HCT116 (cell line): ENCODE measurements around the gene LPIN1. TPM values are rescaled to one million over a fixed set of nuclear protein-coding genes. Genes with fewer than 3 reads are reported as not detected.

Experiments used
- ATAC-seq: fragments of 200-7000 bp; cut with Tn5 transposase; 2 replicates; pipeline ENCODE4 v1.9.1; 2020; ENCODE audit warnings: mild to moderate bottlenecking, moderate library complexity
- BruUV-seq: library from RNA; stranded (reverse); fragments of 400-500 nt; replicated peaks from 2 replicates; lab custom pipeline; 2021; lab: Mats Ljungman, UMichigan
- CTCF ChIA-PET: fragments of 300-600 bp; sonication (Branson Sonifier 250); formaldehyde crosslinking; loops from one replicate; lab custom pipeline; 2021; ENCODE audit warnings: antibody characterized with exemption; lab: Charles Lee
- POLR2A ChIA-PET: fragments of 300-600, 350-600 bp; sonication (Branson Sonifier 250); formaldehyde crosslinking; loops from one replicate; lab custom pipeline; 2021; ENCODE audit warnings: antibody characterized with exemption; lab: Charles Lee
- RAD21 ChIA-PET, 2 experiments: fragments of 300-600 bp; sonication (Branson Sonifier 250); formaldehyde crosslinking; loops; one replicate each; lab custom pipeline; 2023; ENCODE audit warnings: low total read pairs in 2 of 2; ENCODE audit not compliant: uncharacterized antibody in 2 of 2, unreplicated experiment in 2 of 2, low non-redundant PET in 1 of 2; lab: Charles Lee
- DNase-seq: peaks from one replicate; pipeline ENCODE4 v3.0.0-alpha.2; 2010; ENCODE audit warnings: low read depth, low spot score
- H2AFZ ChIP-seq: fragments of 200-600 bp; shearing (Covaris generic), sonication (generic); 2 replicates; pipeline ENCODE4 v1.6.1; 2017; ENCODE audit warnings: low read depth, mixed run types, mixed read lengths, antibody characterized with exemption, low read length; ENCODE audit not compliant: poor library complexity, severe bottlenecking
- H3K27ac ChIP-seq: 2 replicates; pipeline ENCODE4 v1.5.1; 2012; ENCODE audit warnings: low read depth, low read length
- H3K27me3 ChIP-seq: fragments of 200-600 bp; sonication (generic); 2 replicates; pipeline ENCODE4 v1.6.1; 2016; ENCODE audit warnings: mixed run types, low read length, mixed read lengths; ENCODE audit not compliant: insufficient read depth
- H3K36me3 ChIP-seq, 2 experiments: fragments of 200-500 bp in 1 of 2; fragments of 200-600 bp in 1 of 2; sonication (Bioruptor generic) in 1 of 2; sonication (generic) in 1 of 2; 2 replicates each; pipeline versions ENCODE4 v1.5.1 to v1.6.1; 2014 to 2016; ENCODE audit warnings: low read length in 2 of 2, inconsistent platforms in 1 of 2, mixed read lengths in 1 of 2, mixed run types in 1 of 2; ENCODE audit not compliant: insufficient read depth in 2 of 2, control insufficient read depth in 1 of 2
- H3K4me1 ChIP-seq, 2 experiments: fragments of 200-600 bp in 1 of 2; sonication (generic) in 1 of 2; 2 replicates each; pipeline versions ENCODE4 v1.5.1 to v1.6.1; 2012 to 2017; ENCODE audit warnings: low read length in 2 of 2, inconsistent platforms in 1 of 2, mild to moderate bottlenecking in 1 of 2, mixed read lengths in 1 of 2, mixed run types in 1 of 2, moderate library complexity in 1 of 2; ENCODE audit not compliant: insufficient read depth in 2 of 2, control insufficient read depth in 1 of 2
- H3K4me2 ChIP-seq: fragments of 200-600 bp; sonication (generic); 2 replicates; pipeline ENCODE4 v1.6.1; 2017; ENCODE audit warnings: mixed run types, low read length, mixed read lengths
- H3K4me3 ChIP-seq, 2 experiments: fragments of 200-600 bp in 1 of 2; sonication (generic) in 1 of 2; replicated peaks in 1 of 2; 2 replicates each; pipeline ENCODE4 v1.5.1; 2011 to 2016; ENCODE audit warnings: low read length in 2 of 2, control low read depth in 1 of 2, low read depth in 1 of 2, mild to moderate bottlenecking in 1 of 2, mixed read lengths in 1 of 2, mixed run types in 1 of 2
- H3K79me2 ChIP-seq: fragments of 200-600 bp; sonication (generic); 2 replicates; pipeline ENCODE4 v1.6.1; 2017; ENCODE audit warnings: mild to moderate bottlenecking, mixed run types, low read length, moderate library complexity, mixed read lengths; ENCODE audit not compliant: insufficient read depth
- H3K9ac ChIP-seq: fragments of 200-600 bp; sonication (generic); 2 replicates; pipeline ENCODE4 v1.6.1; 2016; ENCODE audit warnings: low read length, mixed read lengths
- H3K9me2 ChIP-seq: fragments of 200-600 bp; sonication (generic), shearing (Covaris generic); 2 replicates; pipeline ENCODE4 v1.6.1; 2017; ENCODE audit warnings: mixed run types, mild to moderate bottlenecking, moderate library complexity; ENCODE audit not compliant: insufficient read depth
- H3K9me3 ChIP-seq, 2 experiments: fragments of 200-500 bp in 1 of 2; fragments of 200-600 bp in 1 of 2; sonication (Bioruptor generic) in 1 of 2; sonication (generic) in 1 of 2; 2 replicates each; pipeline ENCODE4 v1.6.1; 2014 to 2017; ENCODE audit warnings: low read length in 2 of 2, mixed read lengths in 2 of 2, inconsistent platforms in 1 of 2, low read depth in 1 of 2, mild to moderate bottlenecking in 1 of 2, mixed run types in 1 of 2, moderate library complexity in 1 of 2; ENCODE audit not compliant: control insufficient read depth in 1 of 2, insufficient read depth in 1 of 2
- H4K20me1 ChIP-seq: fragments of 200-600 bp; sonication (generic), shearing (Covaris generic); 2 replicates; pipeline ENCODE4 v1.6.1; 2017; ENCODE audit warnings: mixed run types, mild to moderate bottlenecking, moderate library complexity; ENCODE audit not compliant: insufficient read depth
- EZH2 ChIP-seq: fragments of 200-600 bp; sonication (generic); IDR thresholded peaks from 2 replicates; pipeline ENCODE4 v1.6.1; 2017; ENCODE audit warnings: antibody characterized with exemption, mixed run types
- JUND ChIP-seq: IDR thresholded peaks from 2 replicates; pipeline ENCODE4 v1.6.1; 2012
- POLR2A ChIP-seq: IDR thresholded peaks from 2 replicates; pipeline ENCODE4 v1.7.0; 2011; ENCODE audit warnings: borderline replicate concordance; ENCODE audit not compliant: insufficient read depth, insufficient read length; ENCODE audit errors: extremely low read depth
- POLR2AphosphoS5 ChIP-seq: IDR thresholded peaks from 2 replicates; pipeline ENCODE4 v1.6.1; 2011; ENCODE audit warnings: mild to moderate bottlenecking, low read depth, low read length, moderate library complexity
- SP1 ChIP-seq: IDR thresholded peaks from 2 replicates; pipeline ENCODE4 v1.6.1; 2012; ENCODE audit warnings: low read depth
- YY1 ChIP-seq: IDR thresholded peaks from 2 replicates; pipeline ENCODE4 v1.6.1; 2011; ENCODE audit warnings: low read length, low read depth, moderate library complexity, mild to moderate bottlenecking; ENCODE audit not compliant: insufficient replicate concordance; ENCODE audit errors: extremely low read depth
- ZFX ChIP-seq: fragments of 450-650 bp; IDR thresholded peaks from 2 replicates; pipeline ENCODE4 v1.6.1; 2017
- ZNF274 ChIP-seq: fragments of 200-500 bp; sonication (Bioruptor generic); IDR thresholded peaks from 2 replicates; pipeline ENCODE4 v1.6.1; 2014; ENCODE audit warnings: mild to moderate bottlenecking, low read depth, low read length, inconsistent platforms
- intact Hi-C: fragments of 100-400 bp; cut with micrococcal nuclease; formaldehyde crosslinking; loops from 2 replicates; pipeline ENCODE4 v1.10.0; 2022
- total RNA-seq: library from RNA; stranded (reverse); gene quantifications from one replicate; pipeline ENCODE4 v1.2.1, GENCODE V29; 2021; ENCODE audit not compliant: unreplicated experiment
- TF ChIP-seq, protein P1 (sequence below), 3 experiments: fragments of 200-600 bp in 1 of 3; sonication (generic) in 1 of 3; IDR thresholded peaks in 2 of 3; conservative IDR thresholded peaks in 1 of 3; 2 replicates each; pipeline ENCODE4 v1.5.1; 2012 to 2017; ENCODE audit warnings: low read depth in 2 of 3, low read length in 2 of 3, antibody characterized with exemption in 1 of 3, borderline replicate concordance in 1 of 3, control low read depth in 1 of 3, mild to moderate bottlenecking in 1 of 3, mixed read lengths in 1 of 3, mixed run types in 1 of 3, moderate library complexity in 1 of 3; ENCODE audit not compliant: insufficient read depth in 1 of 3
- TF ChIP-seq, protein P2 (sequence below): IDR thresholded peaks from 2 replicates; pipeline ENCODE4 v1.6.1; 2011; ENCODE audit warnings: mild to moderate bottlenecking, low read length, moderate library complexity; ENCODE audit not compliant: insufficient replicate concordance; ENCODE audit errors: extremely low read depth
- TF ChIP-seq, protein P3 (sequence below): IDR thresholded peaks from 2 replicates; pipeline ENCODE4 v1.6.1; 2012
- TF ChIP-seq, protein P4 (sequence below): IDR thresholded peaks from 2 replicates; pipeline ENCODE4 v1.6.1; 2012
- TF ChIP-seq, protein P5 (sequence below): IDR thresholded peaks from 2 replicates; pipeline ENCODE4 v1.6.1; 2012; ENCODE audit warnings: low read depth

The LPIN1 gene
- total RNA-seq, 1 experiment from 2014 or later = 16.7 TPM

DNA sequence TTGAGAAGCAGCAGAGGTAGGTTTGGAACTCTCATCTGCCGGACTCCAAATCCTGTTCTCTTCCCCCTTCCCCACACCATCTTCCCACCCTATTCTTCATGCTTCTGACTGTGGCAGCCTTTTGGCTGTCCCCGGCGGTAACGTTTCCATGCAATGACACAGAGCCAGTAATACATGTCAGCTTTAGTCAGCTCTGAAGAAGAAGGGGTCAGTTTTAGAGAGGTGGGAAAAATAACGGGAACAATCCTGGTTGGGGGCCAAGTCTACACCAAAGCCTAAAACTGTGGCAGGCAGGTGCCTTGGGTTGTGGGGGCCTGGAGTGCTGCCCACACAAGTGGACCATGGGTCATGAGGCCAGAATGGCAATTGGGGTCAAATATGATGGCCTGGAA, 106.8 kb downstream of the LPIN1 start:
- DNase-seq (no peak), ATAC-seq (no peak)
- intact Hi-C loops = no loop called here
- POLR2A ChIA-PET = no interaction called here
- no peak overlapping the region for H3K4me3 ChIP-seq
- H3K36me3 ChIP-seq = no peaks in the 10 kb centered on the region
- H2AFZ ChIP-seq = no peak overlapping the region
- H3K9me2 ChIP-seq = no peaks in the 10 kb centered on the region
- H3K9me3 ChIP-seq = peaks cover 0 to 1% of the 10 kb centered on the region in 2 experiments; a peak in 1 of 4 replicates
- RAD21 ChIA-PET = no interaction called here
- CTCF ChIA-PET = no interaction called here
- TF ChIP-seq, protein P1, sequence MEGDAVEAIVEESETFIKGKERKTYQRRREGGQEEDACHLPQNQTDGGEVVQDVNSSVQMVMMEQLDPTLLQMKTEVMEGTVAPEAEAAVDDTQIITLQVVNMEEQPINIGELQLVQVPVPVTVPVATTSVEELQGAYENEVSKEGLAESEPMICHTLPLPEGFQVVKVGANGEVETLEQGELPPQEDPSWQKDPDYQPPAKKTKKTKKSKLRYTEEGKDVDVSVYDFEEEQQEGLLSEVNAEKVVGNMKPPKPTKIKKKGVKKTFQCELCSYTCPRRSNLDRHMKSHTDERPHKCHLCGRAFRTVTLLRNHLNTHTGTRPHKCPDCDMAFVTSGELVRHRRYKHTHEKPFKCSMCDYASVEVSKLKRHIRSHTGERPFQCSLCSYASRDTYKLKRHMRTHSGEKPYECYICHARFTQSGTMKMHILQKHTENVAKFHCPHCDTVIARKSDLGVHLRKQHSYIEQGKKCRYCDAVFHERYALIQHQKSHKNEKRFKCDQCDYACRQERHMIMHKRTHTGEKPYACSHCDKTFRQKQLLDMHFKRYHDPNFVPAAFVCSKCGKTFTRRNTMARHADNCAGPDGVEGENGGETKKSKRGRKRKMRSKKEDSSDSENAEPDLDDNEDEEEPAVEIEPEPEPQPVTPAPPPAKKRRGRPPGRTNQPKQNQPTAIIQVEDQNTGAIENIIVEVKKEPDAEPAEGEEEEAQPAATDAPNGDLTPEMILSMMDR (IDR thresholded peaks at IDR 0.05 in 2 of 3, conservative IDR thresholded peaks at IDR 0.05 in 1 of 3; ENCODE audit: borderline replicate concordance in 1 of 3, insufficient read depth in 1 of 3, low read depth in 2 of 3, low read length in 2 of 3) = no peak
- TF ChIP-seq ZNF274 = no peak
- no peak for TF ChIP-seq POLR2A
- TF ChIP-seq JUND = no peak
- no peak for TF ChIP-seq YY1
- TF ChIP-seq ZFX = no peak
- TF ChIP-seq SP1 = no peak
- no peak for TF ChIP-seq EZH2
- TF ChIP-seq, protein P2, sequence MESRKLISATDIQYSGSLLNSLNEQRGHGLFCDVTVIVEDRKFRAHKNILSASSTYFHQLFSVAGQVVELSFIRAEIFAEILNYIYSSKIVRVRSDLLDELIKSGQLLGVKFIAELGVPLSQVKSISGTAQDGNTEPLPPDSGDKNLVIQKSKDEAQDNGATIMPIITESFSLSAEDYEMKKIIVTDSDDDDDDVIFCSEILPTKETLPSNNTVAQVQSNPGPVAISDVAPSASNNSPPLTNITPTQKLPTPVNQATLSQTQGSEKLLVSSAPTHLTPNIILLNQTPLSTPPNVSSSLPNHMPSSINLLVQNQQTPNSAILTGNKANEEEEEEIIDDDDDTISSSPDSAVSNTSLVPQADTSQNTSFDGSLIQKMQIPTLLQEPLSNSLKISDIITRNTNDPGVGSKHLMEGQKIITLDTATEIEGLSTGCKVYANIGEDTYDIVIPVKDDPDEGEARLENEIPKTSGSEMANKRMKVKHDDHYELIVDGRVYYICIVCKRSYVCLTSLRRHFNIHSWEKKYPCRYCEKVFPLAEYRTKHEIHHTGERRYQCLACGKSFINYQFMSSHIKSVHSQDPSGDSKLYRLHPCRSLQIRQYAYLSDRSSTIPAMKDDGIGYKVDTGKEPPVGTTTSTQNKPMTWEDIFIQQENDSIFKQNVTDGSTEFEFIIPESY = no peak
- TF ChIP-seq, protein P3, sequence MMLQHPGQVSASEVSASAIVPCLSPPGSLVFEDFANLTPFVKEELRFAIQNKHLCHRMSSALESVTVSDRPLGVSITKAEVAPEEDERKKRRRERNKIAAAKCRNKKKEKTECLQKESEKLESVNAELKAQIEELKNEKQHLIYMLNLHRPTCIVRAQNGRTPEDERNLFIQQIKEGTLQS = no peak
- TF ChIP-seq, protein P4, sequence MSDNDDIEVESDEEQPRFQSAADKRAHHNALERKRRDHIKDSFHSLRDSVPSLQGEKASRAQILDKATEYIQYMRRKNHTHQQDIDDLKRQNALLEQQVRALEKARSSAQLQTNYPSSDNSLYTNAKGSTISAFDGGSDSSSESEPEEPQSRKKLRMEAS = no peak
- TF ChIP-seq, protein P5, sequence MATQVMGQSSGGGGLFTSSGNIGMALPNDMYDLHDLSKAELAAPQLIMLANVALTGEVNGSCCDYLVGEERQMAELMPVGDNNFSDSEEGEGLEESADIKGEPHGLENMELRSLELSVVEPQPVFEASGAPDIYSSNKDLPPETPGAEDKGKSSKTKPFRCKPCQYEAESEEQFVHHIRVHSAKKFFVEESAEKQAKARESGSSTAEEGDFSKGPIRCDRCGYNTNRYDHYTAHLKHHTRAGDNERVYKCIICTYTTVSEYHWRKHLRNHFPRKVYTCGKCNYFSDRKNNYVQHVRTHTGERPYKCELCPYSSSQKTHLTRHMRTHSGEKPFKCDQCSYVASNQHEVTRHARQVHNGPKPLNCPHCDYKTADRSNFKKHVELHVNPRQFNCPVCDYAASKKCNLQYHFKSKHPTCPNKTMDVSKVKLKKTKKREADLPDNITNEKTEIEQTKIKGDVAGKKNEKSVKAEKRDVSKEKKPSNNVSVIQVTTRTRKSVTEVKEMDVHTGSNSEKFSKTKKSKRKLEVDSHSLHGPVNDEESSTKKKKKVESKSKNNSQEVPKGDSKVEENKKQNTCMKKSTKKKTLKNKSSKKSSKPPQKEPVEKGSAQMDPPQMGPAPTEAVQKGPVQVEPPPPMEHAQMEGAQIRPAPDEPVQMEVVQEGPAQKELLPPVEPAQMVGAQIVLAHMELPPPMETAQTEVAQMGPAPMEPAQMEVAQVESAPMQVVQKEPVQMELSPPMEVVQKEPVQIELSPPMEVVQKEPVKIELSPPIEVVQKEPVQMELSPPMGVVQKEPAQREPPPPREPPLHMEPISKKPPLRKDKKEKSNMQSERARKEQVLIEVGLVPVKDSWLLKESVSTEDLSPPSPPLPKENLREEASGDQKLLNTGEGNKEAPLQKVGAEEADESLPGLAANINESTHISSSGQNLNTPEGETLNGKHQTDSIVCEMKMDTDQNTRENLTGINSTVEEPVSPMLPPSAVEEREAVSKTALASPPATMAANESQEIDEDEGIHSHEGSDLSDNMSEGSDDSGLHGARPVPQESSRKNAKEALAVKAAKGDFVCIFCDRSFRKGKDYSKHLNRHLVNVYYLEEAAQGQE = no peak
- no peak for TF ChIP-seq POLR2AphosphoS5
- TF ChIP-seq, all 23 proteins: peak for 0
- Histone ChIP-seq H4K20me1 (no peaks in the 10 kb centered on the region), H3K27me3 (no peaks in the 10 kb centered on the region), H3K4me1 (no peaks in the 10 kb centered on the region), H3K4me2 (no peak overlapping the region), H3K9ac (no peak overlapping the region), H3K79me2 (no peaks in the 10 kb centered on the region), H3K27ac (no peak overlapping the region)
- BruUV-seq = no TSS peak
